ENCODE results near the gene TP53RK.
A peak's percentile ranks its signal among the peaks of the same experiment; 100 is the strongest.

The TP53RK gene

DNA sequence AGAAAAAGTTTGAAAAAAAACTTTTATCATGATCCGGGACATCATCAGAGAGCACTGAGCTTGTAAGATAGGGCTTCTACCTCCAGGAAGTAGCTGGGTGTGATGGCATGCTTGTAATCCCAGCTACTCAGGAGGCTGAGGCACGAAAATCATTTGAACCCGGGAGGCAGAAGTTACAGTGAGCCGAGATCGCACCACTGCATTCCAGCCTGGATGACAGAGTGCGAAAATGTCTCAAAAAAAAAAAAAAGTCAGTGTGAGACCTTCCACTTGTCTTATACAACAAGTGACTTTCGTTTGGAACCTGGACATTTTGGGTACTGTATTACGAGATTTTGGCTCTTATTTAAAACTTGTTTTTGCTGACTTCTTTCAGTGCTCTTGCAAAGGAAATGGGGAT, 32.1 kb downstream of the TP53RK start:
- DNase-seq: no peak

DNA sequence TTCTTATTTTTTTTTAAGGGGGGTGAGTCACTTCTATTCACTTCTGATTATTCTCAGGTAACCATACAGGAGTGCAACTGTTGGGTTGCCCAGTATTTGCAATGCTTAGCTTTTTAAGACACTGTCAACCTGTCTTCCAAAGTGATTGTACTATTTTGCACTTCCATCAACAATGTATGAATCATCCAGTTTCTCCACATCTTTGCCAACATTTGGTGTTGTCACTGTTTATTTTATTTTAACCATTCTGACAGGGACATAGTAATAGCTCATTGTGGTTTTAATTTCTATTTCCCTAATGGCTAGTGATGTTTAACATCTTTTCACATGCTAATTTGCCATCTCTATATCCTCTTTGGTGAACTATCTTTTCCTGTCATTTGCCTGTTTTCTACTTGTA, 36.5 kb downstream of the TP53RK start:
- DNase-seq: no peak

DNA sequence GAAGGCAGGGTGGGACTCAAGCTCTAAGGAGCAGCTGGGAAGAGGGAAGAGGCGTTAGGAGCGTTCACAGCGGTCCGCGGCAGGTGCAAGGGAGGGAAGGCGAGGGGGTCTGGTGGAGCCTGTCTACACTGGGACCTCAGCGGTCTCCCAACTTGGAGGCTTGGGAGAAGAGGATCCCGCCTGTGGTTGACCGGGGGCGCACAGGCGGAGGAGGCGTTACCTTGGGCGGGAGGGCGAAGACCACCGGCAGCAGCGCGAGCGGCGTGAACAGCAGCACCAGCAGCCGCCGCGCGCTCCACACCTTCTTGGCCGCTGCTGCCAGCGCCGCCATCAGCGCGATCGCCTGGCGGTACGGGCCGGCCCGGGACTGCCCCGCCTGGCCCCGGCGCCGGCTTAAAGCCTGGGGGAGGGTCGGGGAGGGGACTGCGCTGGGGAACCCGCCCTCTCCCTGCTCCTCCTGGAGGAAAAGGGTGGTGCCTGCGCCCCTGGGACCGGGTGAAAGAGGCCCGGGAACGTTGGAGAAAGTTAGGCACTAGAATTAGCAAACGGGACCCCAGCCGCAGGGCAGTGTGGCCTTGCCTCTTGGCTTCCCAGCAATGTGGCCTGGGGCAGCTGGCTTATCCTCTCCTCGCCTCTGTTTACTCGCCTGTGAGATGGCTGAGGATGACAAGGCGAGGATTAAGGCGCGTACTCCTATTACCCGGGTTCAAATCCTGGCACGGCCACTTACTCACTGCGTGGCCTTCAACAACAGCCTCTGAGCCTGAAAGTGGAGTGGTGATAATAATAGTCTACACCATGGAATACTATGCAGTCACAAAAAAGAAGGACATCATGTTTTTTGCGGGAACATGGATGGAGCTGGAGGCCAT, 37.9 kb downstream of the TP53RK start, which contains the start of gene SLC13A3:
Gene SLC13A3, minus strand, starts transcription at position 369 of the 872 bp plus-strand sequence. Its CDS starts 38 bp downstream, at position 331.
- peak; percentile 43 for DNase-seq

DNA sequence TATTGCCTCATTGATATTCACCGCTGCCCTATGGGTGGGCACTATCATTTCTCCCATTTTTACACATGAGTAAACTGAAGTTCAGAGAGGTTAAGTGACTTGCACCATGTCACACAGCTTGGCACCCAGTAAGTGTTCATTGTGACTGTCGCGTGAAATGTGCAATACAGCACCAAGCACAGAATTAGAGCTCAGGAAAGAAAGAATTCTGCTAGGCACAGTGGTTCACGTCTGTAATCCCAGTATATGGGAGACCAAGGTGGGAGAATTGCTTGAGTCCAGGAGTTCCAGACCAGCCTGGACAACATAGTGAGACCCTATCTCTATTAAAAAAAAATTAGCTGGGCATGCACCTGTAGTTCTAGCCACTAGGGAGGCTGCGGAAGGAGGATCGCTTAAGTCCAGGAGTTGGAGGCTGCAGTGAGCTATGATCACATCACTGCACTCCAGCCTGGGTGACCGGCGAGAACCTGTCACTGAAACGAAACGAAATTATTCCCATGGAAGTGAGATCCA, 38.6 kb downstream of the TP53RK start:
- DNase-seq: no peak

DNA sequence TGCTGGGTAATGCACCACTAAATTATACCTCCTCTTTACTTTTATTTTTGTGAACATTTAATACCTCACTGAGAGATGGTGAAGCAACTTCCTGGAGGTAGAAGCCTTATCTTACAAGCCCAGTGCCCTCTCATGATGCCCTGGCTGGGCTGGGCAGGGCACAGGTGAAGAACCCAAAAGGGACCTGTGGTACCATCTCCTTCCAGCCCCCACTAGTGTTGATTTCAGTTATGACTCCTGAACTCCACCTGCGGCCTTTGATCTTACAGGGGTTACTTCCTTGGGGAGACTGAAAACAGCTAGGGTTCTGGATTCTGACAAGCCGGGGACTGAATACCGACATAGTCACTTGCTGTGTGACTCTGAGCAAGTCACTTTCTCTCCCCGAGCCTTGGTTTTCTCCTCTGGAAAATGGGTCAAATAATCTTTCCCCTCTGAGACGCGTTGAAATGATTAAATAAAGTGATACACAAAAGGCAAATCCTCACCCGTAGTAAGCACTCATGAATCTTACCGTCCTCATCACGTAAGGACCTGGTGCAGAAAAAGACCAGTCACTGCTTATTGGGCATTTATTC, 39.2 kb downstream of the TP53RK start:
- no peak for DNase-seq

DNA sequence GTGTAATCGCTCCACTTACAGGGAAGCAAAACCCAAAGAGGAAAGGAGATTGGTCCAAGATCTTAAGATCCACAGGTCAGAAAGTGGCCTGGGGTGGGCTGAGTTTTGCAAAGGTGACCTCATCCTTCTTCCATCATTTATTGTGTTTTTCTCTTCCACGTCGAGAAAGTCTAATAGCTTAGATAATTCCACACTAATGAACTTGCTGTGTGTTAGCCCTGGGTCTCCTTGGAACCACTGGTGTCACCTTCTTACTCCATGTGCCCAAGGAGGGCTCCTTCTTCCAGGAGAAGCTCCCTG, 39.6 kb downstream of the TP53RK start:
- no peak for DNase-seq

DNA sequence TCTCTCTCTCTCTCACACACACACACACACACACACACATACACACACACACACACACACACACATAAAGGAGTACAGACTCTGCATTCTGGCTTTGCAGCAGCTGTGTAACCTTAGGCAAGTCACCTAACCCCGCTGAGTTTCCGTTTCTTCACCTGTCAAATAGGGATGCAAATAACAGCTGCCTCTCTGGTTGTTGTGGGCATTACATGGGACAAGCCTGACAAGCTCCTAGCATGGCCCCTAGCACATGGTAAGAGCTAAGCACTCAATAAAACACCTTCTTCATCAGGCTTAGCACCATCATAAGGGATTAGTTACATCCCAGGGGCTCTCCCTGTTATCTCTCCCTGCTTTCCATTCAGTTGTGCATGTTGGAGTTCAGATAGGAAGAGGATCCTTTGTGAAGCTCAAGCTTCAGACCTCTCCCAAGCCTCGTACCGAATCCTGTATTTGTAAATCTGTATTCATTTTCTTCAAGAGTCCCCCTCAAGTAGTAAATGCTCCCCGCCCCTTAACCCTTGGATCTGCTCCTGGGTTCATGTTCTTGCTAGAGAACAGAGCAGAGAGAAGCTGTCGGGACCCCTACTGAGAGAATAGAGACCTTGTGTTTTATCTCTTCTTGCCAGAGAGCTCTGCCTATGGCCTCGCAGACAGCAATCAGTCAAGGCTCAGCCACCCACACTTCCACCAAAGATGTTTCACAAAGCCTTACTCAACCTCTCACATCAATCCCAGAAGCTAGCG, 40.2 kb downstream of the TP53RK start:
- no peak for DNase-seq

DNA sequence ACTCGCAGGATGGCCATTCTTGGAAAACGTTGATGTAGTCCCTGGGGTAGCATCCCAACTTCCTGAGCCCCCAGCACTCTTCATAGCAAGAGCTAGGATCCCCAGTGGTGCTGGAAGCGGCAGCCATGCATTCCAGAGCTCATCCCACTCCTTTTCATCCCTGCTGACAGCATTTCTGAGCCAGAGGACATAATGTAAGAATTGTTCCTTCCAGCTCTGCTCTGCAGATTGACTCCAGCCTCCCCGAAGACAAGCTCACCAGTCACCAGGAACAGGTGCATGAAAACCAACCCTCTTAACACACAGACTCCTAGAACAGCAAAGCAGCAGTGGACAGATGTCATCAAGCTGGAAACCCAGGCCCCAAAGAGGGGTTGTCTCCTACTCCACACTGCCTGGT, 41.8 kb downstream of the TP53RK start:
- peak; percentile 42 for DNase-seq

DNA sequence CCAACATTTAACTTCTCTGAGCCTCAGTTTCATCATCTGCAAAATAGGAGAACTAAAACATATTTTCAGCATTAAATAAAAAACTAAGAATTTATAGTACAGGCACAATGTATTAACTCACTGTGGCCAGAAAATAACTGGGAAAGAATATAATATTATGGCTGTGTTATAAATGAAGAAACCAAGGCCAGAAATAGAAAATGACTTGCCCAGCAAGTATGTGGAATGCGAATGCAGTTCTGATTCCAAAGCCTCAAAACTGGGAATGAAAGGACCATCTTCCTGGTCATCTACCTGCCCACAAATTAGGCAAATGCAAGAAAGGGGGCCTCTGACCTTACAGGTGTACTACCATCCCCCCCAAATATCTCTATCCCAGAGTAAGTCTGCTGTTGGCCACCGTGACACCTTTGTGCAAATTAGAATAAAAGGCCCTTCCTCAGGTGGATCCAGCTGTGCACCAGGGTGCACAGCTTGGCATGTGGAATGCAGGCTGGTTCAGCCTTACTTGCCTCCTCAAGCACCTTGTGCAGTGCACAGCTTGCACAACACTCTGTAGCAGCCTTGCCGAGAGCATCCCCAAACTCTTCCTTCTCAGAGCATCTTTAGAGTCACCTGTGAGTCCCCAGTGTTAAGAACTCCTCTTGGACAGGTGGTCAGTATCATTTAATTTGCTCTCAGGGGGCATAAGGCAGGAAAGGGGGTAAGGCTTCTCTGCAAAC, 42.4 kb downstream of the TP53RK start:
- DNase-seq: no peak

DNA sequence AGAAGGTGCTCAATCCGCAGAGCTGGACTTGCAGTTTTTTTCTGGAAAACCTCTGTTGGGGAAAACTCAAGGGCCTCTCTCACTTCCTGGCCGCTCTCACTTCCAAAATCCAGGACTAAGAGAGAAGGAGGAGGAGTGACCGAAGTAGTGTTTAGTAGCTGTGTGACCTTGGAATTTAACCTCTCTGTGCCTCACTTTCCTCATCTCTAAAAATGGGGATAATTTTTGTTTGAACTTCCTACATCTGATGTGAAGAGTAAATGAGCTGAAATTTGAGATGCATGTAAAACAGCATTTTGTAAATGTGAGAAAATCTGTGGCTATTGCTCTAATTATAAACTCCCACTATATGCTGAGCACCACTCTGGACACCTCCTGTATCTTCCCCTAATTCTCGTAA, 43.1 kb downstream of the TP53RK start:
- DNase-seq: no peak

DNA sequence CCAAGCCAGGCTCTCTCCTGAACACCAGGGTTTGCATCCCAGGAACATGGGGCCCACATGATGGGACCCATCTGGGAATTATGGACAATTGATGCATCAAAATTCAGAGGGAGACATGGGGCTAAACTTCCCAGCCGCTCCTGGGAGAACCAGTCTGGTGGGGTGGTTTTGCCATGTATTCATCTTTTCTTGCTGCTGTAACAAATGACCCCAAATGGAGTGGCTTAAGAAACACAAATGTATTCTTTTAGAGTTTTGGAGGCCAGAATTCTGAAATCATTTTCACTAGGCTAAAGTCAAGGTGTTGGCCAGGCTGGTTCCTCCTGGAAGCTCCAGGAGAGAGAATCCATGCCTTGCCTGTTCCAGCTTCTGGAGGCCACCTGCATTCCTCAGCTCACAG, 44.5 kb downstream of the TP53RK start:
- no peak for DNase-seq

DNA sequence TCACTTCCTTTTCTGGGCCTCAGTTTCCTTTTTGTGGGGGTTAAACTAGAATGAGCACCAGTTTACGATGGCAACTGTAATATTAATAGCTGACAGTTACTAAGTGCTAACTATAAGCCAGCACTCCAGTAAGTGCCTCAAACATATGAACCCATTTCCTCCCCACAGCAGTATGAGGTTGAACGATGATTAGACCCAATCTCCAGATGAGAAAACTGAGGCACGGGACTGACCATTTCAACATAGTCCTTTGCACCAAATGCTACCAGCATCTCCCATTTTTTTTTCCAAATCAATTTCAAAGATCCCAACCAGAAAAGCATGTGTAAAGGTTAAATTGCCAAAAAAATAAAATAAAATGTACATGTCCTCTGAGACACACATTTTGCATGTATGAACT, 45.1 kb downstream of the TP53RK start:
- DNase-seq: no peak

DNA sequence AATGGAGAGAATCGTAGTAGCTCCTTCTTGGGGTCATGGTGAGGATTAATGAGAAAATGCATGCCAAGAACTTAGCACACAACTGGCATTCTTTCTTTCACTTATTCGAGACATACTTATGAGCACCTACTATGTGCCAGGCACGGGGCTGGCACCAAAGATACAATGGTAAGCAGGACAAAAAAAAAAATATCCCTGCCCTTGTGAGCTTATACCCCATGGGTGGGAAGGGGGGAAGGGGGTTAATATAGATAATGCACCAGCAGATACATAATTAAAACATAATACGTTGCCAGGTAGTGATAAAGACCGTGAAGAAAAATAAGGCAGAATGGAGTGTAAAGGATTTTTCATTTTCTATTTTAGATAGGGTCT, 46.3 kb downstream of the TP53RK start:
- DNase-seq: no peak

DNA sequence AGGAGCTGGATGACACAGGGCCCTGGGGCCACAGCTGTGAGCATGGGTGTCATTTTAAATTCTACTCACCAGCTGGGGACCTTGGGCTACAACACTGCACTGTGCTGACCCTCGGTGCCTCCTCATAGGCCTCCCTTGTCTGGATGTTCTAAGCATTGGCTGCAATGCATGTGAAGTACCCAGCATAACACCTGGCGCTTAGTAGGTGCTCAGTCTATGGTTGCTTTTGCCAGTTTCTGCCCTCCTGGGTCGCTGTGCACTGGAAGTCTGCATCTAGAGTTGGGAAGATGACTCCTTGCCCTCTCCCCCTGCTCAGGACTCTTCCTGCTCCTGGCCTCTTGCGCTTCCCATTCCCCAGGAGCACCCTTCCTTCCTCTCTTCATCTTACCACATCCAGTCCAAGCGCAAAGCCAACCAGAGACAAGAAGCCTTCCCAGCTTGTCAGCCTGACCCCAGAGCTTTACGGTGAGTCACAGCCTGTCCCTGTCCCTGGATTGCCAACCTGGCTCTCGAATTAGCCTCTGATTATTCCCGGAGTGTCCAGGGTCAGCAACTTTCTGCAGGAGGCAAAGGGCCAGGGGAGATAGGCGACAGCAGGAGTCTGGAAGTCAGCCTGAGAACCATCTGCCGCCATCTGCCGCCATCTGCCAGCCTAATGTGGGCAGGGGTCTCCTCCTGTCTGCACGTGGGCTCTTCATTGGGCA, 46.8 kb downstream of the TP53RK start:
- DNase-seq: no peak

DNA sequence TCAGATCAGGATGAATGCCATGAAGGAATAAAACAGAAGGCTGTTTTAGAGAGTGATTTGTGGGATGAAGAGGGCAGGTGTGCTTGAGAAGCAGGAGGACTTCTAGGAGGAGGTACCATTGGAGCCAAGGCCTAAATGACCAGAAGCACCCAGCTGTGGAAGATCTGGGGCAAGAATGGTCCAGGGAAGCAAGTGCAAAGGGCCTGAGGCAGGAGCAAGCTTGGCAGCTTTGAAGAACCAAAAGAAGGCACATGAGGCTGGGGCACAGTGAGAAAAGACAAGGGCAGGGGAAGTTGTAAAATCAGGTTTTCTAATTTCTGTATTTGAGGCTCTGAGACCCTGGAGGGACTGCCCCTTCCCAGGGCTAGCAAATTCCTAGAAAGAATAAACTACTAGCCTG, 47.8 kb downstream of the TP53RK start:
- no peak for DNase-seq

DNA sequence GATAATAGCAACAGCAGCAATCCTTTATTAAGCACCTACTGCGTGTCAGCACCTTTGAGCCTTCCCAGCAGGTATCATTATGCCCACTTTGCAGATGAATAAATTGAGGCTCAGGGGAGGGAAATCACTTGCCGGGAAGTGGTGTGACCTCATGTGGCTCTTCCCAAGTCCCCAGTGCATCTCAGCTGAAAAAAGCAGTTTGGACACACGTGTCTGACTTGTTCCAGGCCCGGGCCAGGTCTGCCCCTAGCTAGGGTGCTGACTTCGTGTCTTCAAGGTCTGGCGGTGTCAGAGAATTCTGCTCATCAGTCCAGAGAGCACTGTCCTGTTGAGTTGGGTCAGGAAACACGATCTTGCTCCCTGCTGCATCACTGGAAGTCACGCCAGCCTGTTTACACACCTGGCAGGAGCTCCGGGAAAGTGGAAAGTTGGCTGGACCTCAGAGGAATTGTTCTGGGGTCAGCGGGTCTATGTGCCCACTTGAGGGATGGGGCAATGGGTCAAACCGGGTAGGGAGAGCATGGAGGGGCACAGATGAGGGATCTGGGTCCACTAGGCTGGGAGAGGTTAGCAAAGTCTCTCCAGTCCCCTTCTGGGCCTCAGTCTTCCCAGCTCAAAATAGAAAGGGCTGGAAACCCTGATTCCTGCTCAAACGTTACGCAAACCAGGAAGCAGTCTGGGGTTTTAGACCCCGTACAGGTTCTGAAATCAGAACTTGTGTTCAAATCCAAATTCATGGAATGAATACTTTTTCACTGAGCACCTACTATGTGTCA, 48.5 kb downstream of the TP53RK start:
- DNase-seq: no peak

DNA sequence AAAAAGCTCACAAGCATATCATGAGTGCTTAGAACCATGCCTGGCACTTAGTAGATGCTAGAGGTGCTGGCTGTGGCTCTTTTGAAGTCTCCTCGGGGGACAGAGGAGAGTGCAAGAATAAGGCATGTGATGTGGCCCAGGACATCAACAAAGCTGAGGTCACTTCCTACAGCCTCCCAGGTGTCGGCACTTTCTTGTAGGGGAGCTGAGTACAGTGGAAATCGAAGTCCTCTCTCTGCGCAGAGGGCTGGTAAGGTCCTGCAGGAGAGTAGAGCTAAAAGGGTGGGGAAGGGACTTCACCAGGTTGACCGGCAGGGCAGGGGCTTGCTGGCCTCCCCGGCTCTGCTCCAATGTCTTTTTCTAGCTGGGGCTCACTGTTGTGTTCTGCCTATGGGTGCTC, 49.2 kb downstream of the TP53RK start:
- no peak for DNase-seq

DNA sequence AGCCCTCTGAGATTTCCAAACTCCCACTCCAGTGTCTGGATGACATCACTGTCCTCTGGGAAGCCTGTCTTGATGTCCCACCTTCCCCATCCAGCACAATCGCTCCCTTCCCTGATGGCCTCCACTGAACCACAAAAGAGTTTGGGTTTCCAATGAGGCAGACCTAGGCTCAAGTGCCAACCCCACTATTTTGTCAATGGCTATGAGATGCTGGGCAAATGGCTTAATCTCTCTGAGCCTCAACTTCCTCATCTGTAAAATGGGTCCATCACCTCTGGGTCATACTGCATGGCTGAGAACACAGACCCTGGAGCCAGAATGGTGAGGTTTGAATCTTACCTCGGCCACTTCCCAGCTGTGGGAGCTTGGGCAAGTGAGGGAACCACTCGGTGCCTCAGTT, 49.7 kb downstream of the TP53RK start:
- no peak for DNase-seq

DNA sequence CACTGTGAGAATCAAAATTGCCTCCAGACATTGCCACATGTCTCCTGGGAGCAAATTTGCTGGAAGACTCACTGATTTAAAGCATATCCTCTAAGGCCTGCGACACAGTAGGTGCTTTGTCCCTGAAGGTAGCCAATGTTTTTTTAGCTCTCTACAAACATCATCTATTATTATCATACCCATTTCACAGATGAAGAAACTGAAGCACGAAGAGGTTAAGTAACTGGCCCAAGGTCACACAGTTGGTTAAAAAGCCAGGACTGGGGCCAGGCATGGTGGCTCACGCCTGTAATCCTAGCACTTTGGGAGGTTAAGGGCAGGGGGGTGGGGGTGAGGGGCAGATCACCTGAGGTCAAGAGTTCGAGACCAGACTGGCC, 50.4 kb downstream of the TP53RK start:
- DNase-seq: no peak

DNA sequence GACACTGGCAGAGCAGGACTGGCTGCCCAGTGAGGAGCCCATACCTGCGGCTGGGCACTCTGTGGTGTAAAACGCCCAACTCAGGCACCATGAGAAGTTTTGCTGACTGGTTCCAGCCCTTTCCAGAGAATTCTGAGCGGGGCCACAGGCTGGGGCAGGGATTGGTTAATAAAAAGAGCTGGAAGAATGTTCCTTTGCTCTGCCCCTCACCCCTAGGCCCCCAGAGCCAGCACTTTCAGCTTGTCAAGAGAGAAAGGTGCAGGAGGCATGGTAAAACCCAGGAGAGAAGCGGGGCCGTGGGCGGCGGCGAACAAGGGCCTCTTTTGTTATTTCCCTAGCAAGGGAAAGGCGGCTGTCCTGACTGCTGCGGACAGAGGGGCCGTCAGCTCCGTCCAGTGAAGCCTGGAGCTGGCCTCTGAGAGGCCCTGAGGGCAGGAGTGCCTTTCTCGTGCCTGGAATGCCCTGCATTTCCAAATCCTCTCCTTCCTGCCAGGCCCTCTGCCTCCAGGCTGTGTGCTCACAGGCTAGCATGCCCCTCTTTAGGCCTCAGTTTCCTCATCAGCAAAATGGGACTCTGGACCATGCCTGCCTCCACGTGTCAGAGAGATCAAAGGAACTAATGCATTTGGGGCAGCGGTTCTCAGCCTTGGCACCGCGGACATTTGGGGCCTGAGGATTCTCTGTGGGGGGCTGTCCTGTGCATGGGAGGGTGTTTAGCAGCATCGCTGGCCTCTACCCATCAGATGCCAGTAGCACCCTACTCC, 50.9 kb downstream of the TP53RK start:
- DNase-seq: peak; percentile 62
